GM11168 (cell line): ENCODE measurements around the gene PCDHB7.
"Not testable (repeated sequence)": the region's sequence is repeated elsewhere in the genome, so short reads cannot be mapped to it uniquely, and the experiment has no call there.

Experiments used
- in situ Hi-C: fragments of 300-500 bp; cut with MboI; formaldehyde crosslinking; loops from one replicate; pipeline ENCODE4 v1.12.0; 2022; ENCODE audit warnings: low sequenced_read_pairs; ENCODE audit not compliant: unreplicated experiment

Gene PCDHB7

GRCh38 chr5:141172381-141173204 is at the start of gene PCDHB7:
TSS of gene PCDHB7 (plus strand) at chr5:141172644. CDS start at chr5:141172836, 192 bp downstream.
- in situ Hi-C loops = no loop called here

- in situ Hi-C loops = not testable (repeated sequence)
Measured at GRCh38 chr5:141123396-141124135, 48.9 kb upstream of the PCDHB7 start.

- in situ Hi-C loops = no loop called here
Measured at GRCh38 chr5:141127305-141127704, 45.1 kb upstream of the PCDHB7 start.

GRCh38 chr5:141135030-141135717 is 37.3 kb upstream of the PCDHB7 start, which contains the start of gene PCDHB5:
TSS of gene PCDHB5 (plus strand) at chr5:141135206. CDS start at chr5:141135435, 229 bp downstream.
- in situ Hi-C loops = no loop called here

GRCh38 chr5:141135718-141136266 is 36.7 kb upstream of the PCDHB7 start:
- in situ Hi-C loops = no loop called here

- in situ Hi-C loops = not testable (repeated sequence)
Measured at GRCh38 chr5:141137346-141137745, 35.1 kb upstream of the PCDHB7 start.

GRCh38 chr5:141149812-141150211 is 22.6 kb upstream of the PCDHB7 start, which contains the start of gene PCDHB6:
TSS of gene PCDHB6 (plus strand) at chr5:141150057. CDS start at chr5:141150258, 201 bp downstream.
- in situ Hi-C loops = no loop called here

- in situ Hi-C loops = no loop called here
Measured at GRCh38 chr5:141150224-141150992, 22.0 kb upstream of the PCDHB7 start.

GRCh38 chr5:141150993-141151325 is 21.5 kb upstream of the PCDHB7 start:
- in situ Hi-C loops = no loop called here

- in situ Hi-C loops = not testable (repeated sequence)
Measured at GRCh38 chr5:141151632-141152031, 20.8 kb upstream of the PCDHB7 start.

- in situ Hi-C loops = not testable (repeated sequence)
Measured at GRCh38 chr5:141152096-141152495, 20.3 kb upstream of the PCDHB7 start.

- in situ Hi-C loops = no loop called here
Measured at GRCh38 chr5:141155540-141156374, 16.7 kb upstream of the PCDHB7 start.

GRCh38 chr5:141157356-141157755 is 15.1 kb upstream of the PCDHB7 start:
- in situ Hi-C loops = not testable (repeated sequence)

- in situ Hi-C loops = not testable (repeated sequence)
Measured at GRCh38 chr5:141157901-141158300, 14.5 kb upstream of the PCDHB7 start.

- in situ Hi-C loops = not testable (repeated sequence)
Measured at GRCh38 chr5:141174291-141175104, 2.1 kb downstream of the PCDHB7 start.

- in situ Hi-C loops = no loop called here
Measured at GRCh38 chr5:141175933-141176332, 3.5 kb downstream of the PCDHB7 start.

GRCh38 chr5:141177577-141178191 is 5.2 kb downstream of the PCDHB7 start, which contains the start of gene PCDHB8:
TSS of gene PCDHB8 (plus strand) at chr5:141177790. CDS start at chr5:141178035, 245 bp downstream.
- in situ Hi-C loops = not testable (repeated sequence)
